NCI-H226 (cell line): ENCODE results near the gene IP6K1.
"Not testable (repeated sequence)": the region's sequence is repeated elsewhere in the genome, so short reads cannot be mapped to it uniquely, and the experiment has no call there.

Experiments
- DNase-seq: peaks from one replicate; pipeline ENCODE4 v3.0.0-alpha.2; 2015

IP6K1 gene

GRCh38 chr3:49793486-49794085 lies 7.2 kb upstream of the IP6K1 start:
- DNase-seq = no peak

DNA sequence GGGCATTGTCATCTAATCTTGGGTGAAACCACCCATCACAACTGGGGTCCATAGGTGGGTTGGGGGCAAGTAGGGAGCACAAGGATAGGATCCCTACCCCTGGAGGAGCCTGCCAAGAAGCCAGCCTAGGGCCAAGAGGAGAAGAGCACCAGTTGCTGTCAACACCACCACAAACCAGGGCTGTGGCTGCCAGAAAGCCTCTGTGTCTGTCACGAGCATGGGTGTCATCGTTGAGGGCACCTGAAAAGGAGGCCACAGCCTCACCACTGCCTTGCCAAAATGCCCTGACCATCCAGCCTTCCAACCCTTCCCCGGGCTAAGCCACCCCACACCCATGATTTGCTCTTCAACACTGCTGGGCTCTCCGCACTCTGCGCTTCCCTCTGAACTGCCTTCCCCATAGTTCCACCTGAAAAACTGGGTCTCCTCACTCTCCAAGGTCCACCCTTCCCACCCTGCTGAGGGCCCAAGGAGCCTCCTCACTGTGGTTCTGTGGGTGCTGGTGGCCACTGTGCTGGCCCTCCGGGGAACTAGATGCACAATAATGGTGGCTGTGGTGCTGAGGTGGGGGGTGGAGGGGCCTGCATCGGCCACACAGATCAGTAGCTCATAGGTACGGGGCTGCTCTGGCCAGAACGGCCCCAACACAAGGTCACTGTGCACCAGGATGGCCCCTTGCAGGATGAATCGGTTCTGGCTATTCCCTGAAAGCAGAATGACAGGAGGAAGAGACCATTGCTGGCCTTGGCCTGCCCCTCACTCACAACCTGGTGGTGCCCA lies 6.2 kb upstream of the IP6K1 start:
- no peak for DNase-seq

DNA sequence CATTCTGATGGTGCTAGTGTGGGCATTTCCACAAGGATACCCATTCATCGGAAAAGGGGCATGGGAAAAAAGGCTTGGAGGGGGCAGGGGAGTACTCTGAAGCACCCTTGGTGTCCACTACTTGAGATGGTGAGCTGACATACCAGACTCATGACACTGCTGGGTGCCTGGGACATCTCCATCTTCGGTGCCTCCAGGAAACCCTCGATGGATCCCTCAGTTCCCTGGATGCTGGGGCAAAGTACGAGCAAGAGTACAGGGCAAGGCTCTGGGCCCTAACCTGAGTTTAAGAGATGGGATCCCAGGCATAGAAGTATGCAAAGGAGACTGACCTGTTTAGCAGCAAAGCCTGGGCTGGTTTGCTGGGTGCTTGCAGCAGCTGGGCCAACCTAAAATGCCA lies 5.2 kb upstream of the IP6K1 start:
- no peak for DNase-seq

DNA sequence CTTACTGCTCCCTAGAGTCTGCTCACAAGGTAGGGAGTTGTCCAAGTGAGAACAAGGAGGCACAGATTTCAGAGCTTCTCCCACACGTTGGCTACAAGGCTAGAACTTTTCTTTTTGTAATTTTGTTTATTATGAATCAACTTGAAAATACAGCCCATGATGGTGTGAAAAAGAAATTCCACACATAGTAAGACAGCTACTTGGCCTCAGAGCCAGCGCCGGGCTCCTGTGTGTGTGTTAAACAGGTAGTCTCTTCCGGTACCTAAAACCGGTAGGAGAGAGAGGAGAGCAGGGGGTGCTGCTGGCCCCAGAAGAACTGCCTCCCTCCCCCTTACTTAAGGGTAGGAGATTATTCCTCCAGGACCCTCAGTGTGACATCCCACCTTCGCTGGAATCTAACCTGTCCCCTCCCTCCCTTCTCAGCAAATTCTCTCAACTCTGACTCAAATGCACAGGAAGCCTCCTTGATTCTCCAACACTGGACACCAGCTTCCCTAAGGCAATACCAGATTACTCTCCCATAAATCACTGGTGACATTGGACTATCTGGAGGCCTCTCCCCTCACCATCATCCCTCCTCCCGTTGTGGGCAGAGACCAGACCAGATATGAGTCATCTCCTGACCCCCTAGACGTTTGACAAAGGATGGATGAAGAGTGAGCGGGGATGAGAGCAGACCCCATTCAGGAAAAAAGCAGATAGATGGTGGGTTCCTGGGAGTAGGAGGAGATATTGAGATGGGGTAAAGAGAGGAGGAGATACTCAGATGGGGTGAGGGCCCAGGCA lies 4.5 kb upstream of the IP6K1 start:
- DNase-seq = peak; percentile 94

DNA sequence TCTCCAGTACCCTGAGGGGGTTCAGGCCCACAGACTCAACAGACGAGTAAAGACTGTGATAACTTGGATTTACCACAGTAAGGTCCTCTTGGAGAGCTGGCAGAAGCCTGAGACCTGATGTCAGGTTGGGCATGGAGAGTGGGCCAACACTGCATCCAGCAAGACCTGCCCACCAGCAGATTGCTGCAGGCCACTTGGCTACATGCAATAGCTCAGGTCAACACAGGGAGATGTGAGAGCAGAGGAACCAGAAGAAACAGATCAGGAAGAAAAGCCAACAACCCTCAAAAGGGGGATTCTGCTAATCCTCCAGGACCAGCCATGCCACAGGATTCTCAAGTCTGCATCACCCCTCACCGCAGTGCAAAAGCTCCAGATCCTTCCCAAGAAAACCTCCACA lies 1.7 kb upstream of the IP6K1 start:
- DNase-seq = no peak

GRCh38 chr3:49787536-49787935 lies 1.2 kb upstream of the IP6K1 start:
- no peak for DNase-seq

GRCh38 chr3:49787182-49787464 lies 781 bp upstream of the IP6K1 start:
- DNase-seq = no peak

- DNase-seq = no peak
Measured at GRCh38 chr3:49785565-49786356, 581 bp downstream of the IP6K1 start.

DNA sequence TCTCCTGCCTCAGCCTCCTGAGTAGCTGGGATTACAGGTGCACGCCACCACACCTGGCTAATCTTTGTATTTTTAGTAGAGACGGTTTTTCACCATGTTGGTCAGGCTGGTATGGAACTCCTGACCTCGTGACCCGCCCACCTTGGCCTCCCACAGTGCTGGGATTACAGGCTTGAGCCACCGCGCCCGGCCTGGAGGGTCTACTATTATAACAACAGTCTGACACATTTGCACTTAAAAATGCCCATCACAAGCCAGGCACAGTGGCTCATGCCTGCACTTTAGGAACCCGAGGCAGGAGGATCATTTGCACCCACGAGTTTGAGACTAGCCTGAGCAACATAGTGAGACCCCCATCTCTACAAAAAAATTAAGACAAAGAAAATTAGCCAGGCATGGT lies 4.1 kb downstream of the IP6K1 start:
- not testable (repeated sequence) for DNase-seq

- no peak for DNase-seq
Measured at GRCh38 chr3:49781415-49782199, 4.7 kb downstream of the IP6K1 start.

DNA sequence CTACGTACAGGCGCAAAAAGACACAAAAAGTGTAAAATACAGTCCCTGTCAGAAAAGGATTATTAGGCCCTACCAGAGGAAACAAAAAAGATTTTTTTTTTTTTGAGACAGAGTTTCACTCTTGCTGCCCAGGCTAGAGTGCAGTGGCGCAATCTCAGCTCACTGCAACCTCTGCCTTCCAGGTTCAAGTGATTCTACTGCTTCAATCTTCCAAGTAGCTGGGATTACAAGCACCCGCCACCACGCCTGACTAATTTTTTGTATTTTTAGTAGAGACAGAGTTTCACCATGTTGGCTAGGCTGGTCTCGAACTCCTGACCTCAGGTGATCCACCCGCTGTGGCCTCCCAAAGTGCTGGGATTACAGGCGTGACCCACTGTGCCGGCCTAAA lies 5.4 kb downstream of the IP6K1 start:
- not testable (repeated sequence) for DNase-seq

- DNase-seq = no peak
Measured at GRCh38 chr3:49780080-49780974, 6.0 kb downstream of the IP6K1 start.

DNA sequence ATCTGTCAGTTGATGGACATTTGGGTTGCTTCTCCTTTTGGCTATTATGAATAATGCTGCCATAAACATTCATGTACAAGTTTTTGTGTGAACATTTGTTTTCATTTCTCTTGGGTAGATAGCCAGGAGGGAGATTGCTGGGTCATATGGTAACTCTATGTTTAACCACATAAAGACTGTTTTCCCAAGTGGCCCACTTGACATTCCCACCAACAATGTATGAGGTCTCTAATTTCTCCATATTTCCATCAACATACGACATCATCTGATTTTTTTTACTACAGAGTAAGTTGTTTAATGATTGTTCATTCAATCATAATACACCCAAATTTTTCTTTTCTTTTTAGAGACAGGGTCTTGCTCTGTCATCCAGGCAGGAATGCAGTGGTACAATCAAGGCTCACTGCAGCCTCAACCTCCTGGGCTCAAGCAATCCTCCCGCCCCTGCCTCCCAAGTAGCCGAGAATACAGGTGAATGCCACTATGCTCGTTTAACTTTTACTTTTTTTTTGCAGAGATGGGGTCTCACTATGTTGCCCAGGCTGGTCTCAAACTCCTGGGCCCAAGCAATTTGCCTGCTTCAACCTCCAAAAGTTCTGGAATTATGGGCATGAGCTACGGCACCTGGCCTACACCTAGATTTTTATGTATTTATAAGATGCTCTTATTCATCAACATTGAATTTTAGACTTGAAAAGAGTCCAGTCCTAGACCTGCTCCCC lies 6.8 kb downstream of the IP6K1 start:
- no peak for DNase-seq

GRCh38 chr3:49776101-49776500 lies 10.2 kb downstream of the IP6K1 start:
- DNase-seq = not testable (repeated sequence)

DNA sequence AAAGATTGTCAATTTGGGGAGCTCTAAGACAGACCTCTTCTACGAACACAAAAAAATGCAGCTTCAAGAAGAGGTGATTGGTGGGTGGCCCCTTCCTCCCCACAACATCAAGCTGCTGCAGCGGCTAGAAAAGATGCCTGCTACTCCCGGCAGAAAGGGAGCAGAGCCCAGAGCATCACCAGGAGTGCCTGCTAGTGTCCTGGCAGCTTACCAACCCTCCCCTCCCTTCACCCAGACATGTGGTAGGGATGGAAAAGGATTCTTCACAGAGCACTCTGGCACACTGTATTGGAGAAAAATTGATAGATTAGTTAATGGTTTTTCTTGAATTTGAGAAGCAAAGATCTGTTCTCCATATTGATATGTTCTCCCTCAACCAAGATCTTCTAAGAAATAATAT lies 10.8 kb downstream of the IP6K1 start:
- DNase-seq = no peak

- no peak for DNase-seq
Measured at GRCh38 chr3:49772703-49773102, 13.6 kb downstream of the IP6K1 start.

GRCh38 chr3:49771340-49771938 lies 14.9 kb downstream of the IP6K1 start:
- no peak for DNase-seq

DNA sequence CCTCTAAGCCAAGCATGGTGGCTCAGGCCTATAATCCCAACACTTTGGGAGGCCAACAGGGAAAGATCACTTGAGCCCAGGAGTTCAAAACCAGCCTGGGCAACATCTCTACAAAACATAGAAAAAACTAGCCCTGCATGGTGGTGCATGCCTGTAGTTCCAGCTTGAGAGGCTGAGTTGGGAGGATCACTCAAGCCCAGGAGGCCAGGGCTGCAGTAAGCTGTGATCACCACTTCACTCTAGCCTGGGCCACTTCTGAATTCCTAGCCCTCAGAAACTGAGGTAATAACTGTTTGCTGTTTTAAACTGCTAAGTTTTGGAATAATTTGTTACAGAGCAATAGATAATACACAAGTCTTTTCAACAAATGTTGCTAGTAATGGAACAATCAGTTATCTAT lies 16.4 kb downstream of the IP6K1 start:
- no peak for DNase-seq

DNA sequence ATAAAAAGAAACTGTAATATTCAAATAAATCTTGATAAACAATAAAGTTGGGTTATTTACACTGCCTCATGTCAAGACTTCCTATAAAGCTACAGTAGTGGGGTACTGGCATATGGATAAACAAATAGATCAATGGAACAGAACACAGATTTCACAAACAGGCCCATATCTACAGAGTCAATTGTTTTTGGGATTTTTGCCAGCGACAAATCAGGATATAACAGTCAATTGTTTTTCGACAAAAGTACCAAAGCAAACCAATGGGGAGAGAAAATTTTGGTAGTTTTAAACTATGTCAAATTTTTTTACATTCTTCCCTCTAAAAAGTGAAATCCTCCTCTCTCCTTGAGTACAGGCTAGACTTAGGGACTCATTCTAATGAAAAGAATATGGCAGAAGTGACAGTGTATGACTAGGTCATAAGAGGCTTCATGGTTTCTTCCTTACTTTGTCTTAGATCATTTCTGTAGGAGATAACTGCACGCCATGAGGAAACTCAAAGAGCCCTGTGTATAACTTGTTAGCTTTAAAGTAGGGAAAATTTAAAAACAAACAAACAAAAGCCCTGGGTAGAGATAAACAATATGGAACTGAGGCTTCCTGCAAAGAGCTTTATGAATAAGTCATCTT lies 16.9 kb downstream of the IP6K1 start:
- DNase-seq = no peak

GRCh38 chr3:49763981-49764380 lies 22.4 kb downstream of the IP6K1 start:
- no peak for DNase-seq
